HEK293T (cell line): ENCODE measurements around the gene ACACB.

Experiments used
- FOXA1 ChIP-seq: fragments of 450-650 bp; IDR thresholded peaks from 2 replicates; pipeline ENCODE4 v1.6.1; 2016; ENCODE audit warnings: mild to moderate bottlenecking
- FOXK2 ChIP-seq: fragments of 450-650 bp; IDR thresholded peaks from 2 replicates; pipeline ENCODE4 v1.6.1; 2016; ENCODE audit warnings: mild to moderate bottlenecking
- FOXM1 ChIP-seq: fragments of 450-650 bp; IDR thresholded peaks from 2 replicates; pipeline ENCODE4 v1.6.1; 2017; ENCODE audit warnings: mild to moderate bottlenecking, borderline replicate concordance

DNA sequence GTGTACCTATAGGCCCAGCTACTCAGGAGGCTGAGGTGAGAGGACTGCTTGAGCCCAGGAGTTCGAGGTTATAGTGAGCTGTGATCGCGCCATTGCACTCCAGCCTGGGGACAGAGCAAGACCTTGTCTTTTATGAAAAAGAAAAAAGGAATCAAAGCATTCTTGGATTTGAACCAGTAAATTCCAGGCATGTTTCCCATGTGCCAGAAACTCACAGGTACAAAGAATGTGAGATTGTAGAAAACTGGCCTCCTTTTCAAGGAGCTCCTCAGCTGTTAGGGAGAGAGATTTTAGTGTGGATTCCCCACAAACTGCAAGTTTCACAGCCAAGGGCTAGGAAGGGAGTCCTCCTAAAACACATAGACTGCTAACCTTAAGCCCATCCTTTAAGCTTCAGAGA lies 97.7 kb downstream of the ACACB start:
- no peak for TF ChIP-seq FOXM1
- no peak for TF ChIP-seq FOXK2
- no peak for TF ChIP-seq FOXA1
